A673 (cell line): ENCODE data around the gene EPHX1. TPM values are rescaled to one million over a fixed set of nuclear protein-coding genes. Genes with fewer than 3 reads are reported as not detected.
"Not testable (repeated sequence)": the region's sequence is repeated elsewhere in the genome, so short reads cannot be mapped to it uniquely, and the experiment has no call there.

Source experiments
- BruUV-seq: library from RNA; stranded (reverse); fragments of 400-500 nt; replicated peaks from 2 replicates; lab custom pipeline; 2021; lab: Mats Ljungman, UMichigan
- CTCF ChIA-PET: fragments of 300-600 bp; sonication (Branson Sonifier 250); formaldehyde crosslinking; loops from one replicate; lab custom pipeline; 2022; ENCODE audit warnings: antibody characterized with exemption; lab: Charles Lee
- POLR2A ChIA-PET: fragments of 300-600 bp; sonication (Branson Sonifier 250); formaldehyde crosslinking; loops from one replicate; lab custom pipeline; 2022; ENCODE audit warnings: antibody characterized with exemption; ENCODE audit not compliant: low non-redundant PET; lab: Charles Lee
- DNase-seq: peaks from one replicate; pipeline ENCODE4 v3.0.0-alpha.2; 2015; ENCODE audit warnings: low spot score
- H3K27ac ChIP-seq: fragments of 200-600 bp; sonication (generic); 2 replicates; pipeline ENCODE4 v1.5.1; 2016; ENCODE audit warnings: mixed run types, low read depth, mild to moderate bottlenecking, mixed read lengths, antibody characterized with exemption, low read length; ENCODE audit not compliant: poor library complexity, severe bottlenecking
- H3K27me3 ChIP-seq: fragments of 200-600 bp; sonication (generic); replicated peaks from 2 replicates; pipeline ENCODE4 v1.6.1; 2017; ENCODE audit warnings: mixed run types, low read depth, mild to moderate bottlenecking, mixed read lengths, antibody characterized with exemption, low read length; ENCODE audit not compliant: insufficient read depth, poor library complexity
- H3K36me3 ChIP-seq: fragments of 200-600 bp; sonication (generic); 2 replicates; pipeline ENCODE4 v1.6.1; 2016; ENCODE audit warnings: mixed run types, mild to moderate bottlenecking, mixed read lengths, antibody characterized with exemption, low read length; ENCODE audit not compliant: insufficient read depth, poor library complexity, severe bottlenecking
- H3K4me1 ChIP-seq: fragments of 200-600 bp; sonication (generic); 2 replicates; pipeline ENCODE4 v1.6.1; 2017; ENCODE audit warnings: mixed run types, mild to moderate bottlenecking, mixed read lengths, antibody characterized with exemption, low read length; ENCODE audit not compliant: insufficient read depth, poor library complexity, severe bottlenecking
- H3K4me3 ChIP-seq: fragments of 200-600 bp; sonication (generic); 2 replicates; pipeline ENCODE4 v1.5.1; 2016; ENCODE audit warnings: low read depth, mixed run types, mild to moderate bottlenecking, mixed read lengths, low read length; ENCODE audit not compliant: poor library complexity, severe bottlenecking
- H3K9me3 ChIP-seq: fragments of 200-600 bp; sonication (generic); 2 replicates; pipeline ENCODE4 v1.6.1; 2016; ENCODE audit warnings: mixed run types, low read depth, mild to moderate bottlenecking, mixed read lengths, antibody characterized with exemption, low read length; ENCODE audit not compliant: poor library complexity, severe bottlenecking
- CTCF ChIP-seq: fragments of 300-800, 200-600 bp; sonication (generic); conservative IDR thresholded peaks from 2 replicates; pipeline ENCODE4 v1.5.1; 2017; ENCODE audit warnings: low read depth, mild to moderate bottlenecking, antibody characterized with exemption, low read length, moderate library complexity, mixed read lengths
- EZH2 ChIP-seq: fragments of 200-600 bp; sonication (generic); IDR thresholded peaks from 2 replicates; pipeline ENCODE4 v1.6.1; 2017; ENCODE audit warnings: borderline replicate concordance, low read depth, mild to moderate bottlenecking, mixed read lengths, antibody characterized with exemption, low read length; ENCODE audit not compliant: poor library complexity, severe bottlenecking
- intact Hi-C: fragments of 100-400 bp; cut with micrococcal nuclease; formaldehyde crosslinking; loops from one replicate; pipeline ENCODE4 v1.10.0; 2022; ENCODE audit not compliant: unreplicated experiment
- total RNA-seq: library from RNA; stranded (reverse); gene quantifications from 2 replicates; pipeline ENCODE4 v1.2.3, GENCODE V29; 2021

Gene EPHX1
- total RNA-seq, 1 experiment from 2014 or later, result 22.4 TPM

GRCh38 chr1:225806249-225806648 is 3.7 kb upstream of the EPHX1 start:
- POLR2A ChIA-PET, result no interaction called here
- intact Hi-C loops, result no loop called here
- no peaks in the 10 kb centered on the region for H3K36me3 ChIP-seq
- CTCF ChIA-PET, result no interaction called here
- TF ChIP-seq EZH2, result no peak
- TF ChIP-seq CTCF, result no peak
- peaks cover 4% of the 10 kb centered on the region for H3K4me1 ChIP-seq
- H3K4me3 ChIP-seq, result no peak overlapping the region
- H3K27ac ChIP-seq, result no peak overlapping the region
- no peaks in the 10 kb centered on the region for H3K27me3 ChIP-seq
- no peaks in the 10 kb centered on the region for H3K9me3 ChIP-seq
- BruUV-seq, result no TSS peak
- no peak for DNase-seq

GRCh38 chr1:225806736-225807135 is 3.2 kb upstream of the EPHX1 start:
- CTCF ChIA-PET, H3K36me3 ChIP-seq, H3K4me1 ChIP-seq, BruUV-seq, H3K27me3 ChIP-seq, POLR2A ChIA-PET, H3K27ac ChIP-seq, DNase-seq, intact Hi-C loops, H3K9me3 ChIP-seq, H3K4me3 ChIP-seq: not testable (repeated sequence)

- CTCF ChIA-PET, result interaction anchor here (0.6 kb wide), 1 partner anchor 1656 kb away, joined by 14 read pairs; no protein-coding TSS in a partner anchor
- H3K9me3 ChIP-seq, result no peaks in the 10 kb centered on the region
Measured at GRCh38 chr1:225808136-225808535, 1.8 kb upstream of the EPHX1 start.

GRCh38 chr1:225810579-225811538 is 935 bp downstream of the EPHX1 start:
- intact Hi-C loops, result loop anchor here (5.0 kb wide), 1 partner anchor 34 kb away; the partner anchor contains the start of gene SRP9
- H3K27ac ChIP-seq, result peak overlapping the region; percentile 62
- peak overlapping the region; percentile 63 for H3K4me3 ChIP-seq
- POLR2A ChIA-PET, DNase-seq, H3K36me3 ChIP-seq, H3K27me3 ChIP-seq, H3K9me3 ChIP-seq: not testable (repeated sequence)
- CTCF ChIA-PET, result interaction anchor here (1.2 kb wide), 1 partner anchor 312 kb away, joined by 3 read pairs; no protein-coding TSS in a partner anchor
- TSS peak; percentile 46 for BruUV-seq
- peaks cover 38% of the 10 kb centered on the region for H3K4me1 ChIP-seq

More at GRCh38 chr1:225808136-225808535, 1.8 kb upstream of the EPHX1 start:
- no peak overlapping the region for H3K4me3 ChIP-seq
- no peak for DNase-seq
- BruUV-seq, result no TSS peak
- H3K27ac ChIP-seq, result no peak overlapping the region
- H3K27me3 ChIP-seq, result no peaks in the 10 kb centered on the region
- peaks cover 23% of the 10 kb centered on the region for H3K4me1 ChIP-seq
- no peak for TF ChIP-seq EZH2
- POLR2A ChIA-PET, result no interaction called here
- intact Hi-C loops, result no loop called here
- no peaks in the 10 kb centered on the region for H3K36me3 ChIP-seq
